Mesenchymal stem cell (in vitro differentiated cells and primary cell): ENCODE data around the gene NPY4R2.
"Not testable (repeated sequence)": the region's sequence is repeated elsewhere in the genome, so short reads cannot be mapped to it uniquely, and the experiment has no call there.

ENCODE experiments used
- DNase-seq: peaks from one replicate; pipeline ENCODE4 v3.0.0-alpha.2; 2013
- H2AFZ ChIP-seq: one replicate; pipeline ENCODE4 v1.6.1; 2013; ENCODE audit warnings: low read depth, mild to moderate bottlenecking, control low read depth, inconsistent platforms, low read length, moderate library complexity
- H2AK5ac ChIP-seq: 2 replicates; pipeline ENCODE4 v1.6.1; 2013; ENCODE audit warnings: low read length, moderate library complexity, mild to moderate bottlenecking, inconsistent platforms; ENCODE audit not compliant: severe bottlenecking
- H2BK120ac ChIP-seq: one replicate; pipeline ENCODE4 v1.6.1; 2013; ENCODE audit warnings: low read depth, mild to moderate bottlenecking, inconsistent platforms, low read length, moderate library complexity
- H2BK12ac ChIP-seq, 2 experiments: one replicate each; pipeline ENCODE4 v1.6.1; 2013; ENCODE audit warnings: inconsistent platforms in 2 of 2, low read length in 2 of 2, mild to moderate bottlenecking in 2 of 2, moderate library complexity in 2 of 2, control low read depth in 1 of 2
- H2BK15ac ChIP-seq: one replicate; pipeline ENCODE4 v1.6.1; 2013; ENCODE audit warnings: mild to moderate bottlenecking, low read depth, inconsistent platforms; ENCODE audit not compliant: poor library complexity, severe bottlenecking
- H2BK5ac ChIP-seq: 2 replicates; pipeline ENCODE4 v1.6.1; 2013; ENCODE audit warnings: low read depth, mild to moderate bottlenecking, low read length, control low read depth, inconsistent platforms; ENCODE audit not compliant: poor library complexity, severe bottlenecking
- H3K14ac ChIP-seq, 2 experiments: one replicate each; pipeline ENCODE4 v1.6.1; 2013; ENCODE audit warnings: inconsistent platforms in 2 of 2, low read length in 2 of 2, control low read depth in 1 of 2, mild to moderate bottlenecking in 1 of 2, moderate library complexity in 1 of 2
- H3K18ac ChIP-seq, 2 experiments: one replicate each; pipeline ENCODE4 v1.6.1; 2013; ENCODE audit warnings: inconsistent platforms in 2 of 2, low read length in 2 of 2, control low read depth in 1 of 2, low read depth in 1 of 2, mild to moderate bottlenecking in 1 of 2
- H3K23ac ChIP-seq, 2 experiments: one replicate each; pipeline ENCODE4 v1.6.1; 2013; ENCODE audit warnings: inconsistent platforms in 2 of 2, low read length in 2 of 2, mild to moderate bottlenecking in 2 of 2, moderate library complexity in 2 of 2, control low read depth in 1 of 2
- H3K27ac ChIP-seq: 2 replicates; pipeline ENCODE4 v1.5.1; 2013; ENCODE audit warnings: mild to moderate bottlenecking, moderate library complexity, low read length, control low read depth, inconsistent platforms; ENCODE audit not compliant: poor library complexity, severe bottlenecking
- H3K27me3 ChIP-seq, 2 experiments: 2 replicates each; pipeline versions ENCODE4 v1.6.1 to v1.7.0; 2013; ENCODE audit warnings: low read length in 2 of 2, mild to moderate bottlenecking in 2 of 2, moderate library complexity in 2 of 2, control low read depth in 1 of 2, inconsistent platforms in 1 of 2; ENCODE audit not compliant: control insufficient read depth in 1 of 2, insufficient read depth in 1 of 2
- H3K36me3 ChIP-seq, 2 experiments: 2 replicates each; pipeline versions ENCODE4 v1.6.1 to v1.7.0; 2013; ENCODE audit warnings: low read length in 2 of 2, control low read depth in 1 of 2, inconsistent platforms in 1 of 2, low read depth in 1 of 2, mild to moderate bottlenecking in 1 of 2; ENCODE audit not compliant: insufficient read depth in 2 of 2, control insufficient read depth in 1 of 2
- H3K4ac ChIP-seq, 2 experiments: one replicate each; pipeline ENCODE4 v1.6.1; 2013; ENCODE audit warnings: inconsistent platforms in 2 of 2, low read length in 2 of 2, mild to moderate bottlenecking in 2 of 2, moderate library complexity in 2 of 2, control low read depth in 1 of 2, low read depth in 1 of 2
- H3K4me1 ChIP-seq: 2 replicates; pipeline ENCODE4 v1.6.1; 2013; ENCODE audit warnings: low read depth, low read length, control low read depth; ENCODE audit not compliant: control insufficient read depth, insufficient read depth
- H3K4me2 ChIP-seq: 2 replicates; pipeline ENCODE4 v1.6.1; 2013; ENCODE audit warnings: low read length, mild to moderate bottlenecking, inconsistent platforms; ENCODE audit not compliant: poor library complexity, severe bottlenecking
- H3K4me3 ChIP-seq, 2 experiments: 2 replicates each; pipeline versions ENCODE4 v1.5.1 to v1.7.0; 2013; ENCODE audit warnings: low read length in 2 of 2, mild to moderate bottlenecking in 2 of 2, control low read depth in 1 of 2, low read depth in 1 of 2; ENCODE audit not compliant: insufficient read depth in 1 of 2
- H3K79me1 ChIP-seq: replicated peaks from 2 replicates; pipeline ENCODE4 v1.6.1; 2013; ENCODE audit warnings: mild to moderate bottlenecking, control low read depth, low read length, inconsistent platforms; ENCODE audit not compliant: poor library complexity, severe bottlenecking
- H3K9ac ChIP-seq: 2 replicates; pipeline ENCODE4 v1.7.0; 2013; ENCODE audit warnings: mild to moderate bottlenecking, low read length, moderate library complexity
- H3K9me3 ChIP-seq: 2 replicates; pipeline ENCODE4 v1.7.0; 2013; ENCODE audit warnings: mild to moderate bottlenecking, low read length; ENCODE audit not compliant: control insufficient read depth
- H4K8ac ChIP-seq: one replicate; pipeline ENCODE4 v1.6.1; 2013; ENCODE audit warnings: inconsistent platforms, mild to moderate bottlenecking, low read length, moderate library complexity
- H4K91ac ChIP-seq: one replicate; pipeline ENCODE4 v1.6.1; 2013; ENCODE audit warnings: mild to moderate bottlenecking, low read length, inconsistent platforms
- WGBS: methylation state at CpG from one replicate; pipeline ENCODE4 v1.1.7; 2013; ENCODE audit warnings: mixed read lengths; 5-methylcytosine and 5-hydroxymethylcytosine counted together

Gene NPY4R2

DNA sequence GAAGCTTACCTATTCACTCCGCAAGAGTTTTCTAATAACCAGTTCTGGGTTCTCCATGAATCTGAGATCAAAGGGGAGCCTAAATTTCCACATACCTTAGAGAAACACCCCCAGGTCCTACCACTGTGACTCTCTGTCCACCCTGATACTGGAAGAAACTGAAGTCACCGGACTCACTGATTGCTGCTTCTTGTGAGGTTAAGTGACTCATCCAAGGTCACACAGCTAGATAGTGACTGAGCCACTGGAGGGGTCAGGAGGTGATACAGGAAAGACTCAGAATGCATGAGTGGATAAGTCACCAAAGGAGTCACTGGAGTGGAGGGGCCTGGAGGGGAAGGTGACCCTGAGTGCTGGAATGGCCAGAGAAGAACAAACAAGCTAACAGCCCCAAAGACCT, 9.8 kb downstream of the NPY4R2 start:
- not testable (repeated sequence) for H3K4me3 ChIP-seq, H2BK12ac ChIP-seq, H3K36me3 ChIP-seq, H3K4ac ChIP-seq, H4K91ac ChIP-seq, H2AFZ ChIP-seq, H3K18ac ChIP-seq, H2AK5ac ChIP-seq, H3K27me3 ChIP-seq, H3K14ac ChIP-seq, H2BK120ac ChIP-seq, H4K8ac ChIP-seq, H3K4me2 ChIP-seq, DNase-seq, H3K79me1 ChIP-seq, H3K27ac ChIP-seq, H2BK15ac ChIP-seq, H3K4me1 ChIP-seq, H3K9ac ChIP-seq, H3K9me3 ChIP-seq, H2BK5ac ChIP-seq, H3K23ac ChIP-seq
- WGBS, result no CpG with 5 or more reads among the region's 2 CpGs

DNA sequence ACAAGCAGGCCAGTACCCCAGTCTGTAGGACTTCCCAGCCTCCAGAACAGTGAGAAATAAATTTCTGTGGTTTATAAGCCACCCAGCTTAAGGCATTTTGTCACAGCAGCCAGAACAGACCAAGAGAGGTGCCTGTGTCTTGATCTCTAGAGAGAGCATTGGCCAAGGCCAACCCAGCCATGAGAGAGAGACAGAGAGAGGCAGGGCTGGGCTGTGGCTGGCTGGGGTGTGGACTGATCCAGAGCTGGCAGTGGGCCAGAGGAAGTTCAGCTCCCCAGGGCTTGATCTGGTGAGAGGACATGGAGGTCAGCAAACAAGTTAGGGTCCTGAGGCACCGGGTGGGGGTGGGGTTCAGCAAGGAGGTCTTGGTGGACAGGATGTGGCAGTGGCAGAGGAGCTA, 14.4 kb downstream of the NPY4R2 start:
- not testable (repeated sequence) for H3K9ac ChIP-seq, H3K27me3 ChIP-seq, H3K4me2 ChIP-seq, H4K8ac ChIP-seq, H2AFZ ChIP-seq, H2BK5ac ChIP-seq, H4K91ac ChIP-seq, H2BK12ac ChIP-seq, H3K18ac ChIP-seq, H3K79me1 ChIP-seq, H3K4me1 ChIP-seq, H3K23ac ChIP-seq, H2BK120ac ChIP-seq, H3K9me3 ChIP-seq, H2AK5ac ChIP-seq, DNase-seq, H3K4ac ChIP-seq, H3K27ac ChIP-seq, H3K14ac ChIP-seq, H3K4me3 ChIP-seq, H2BK15ac ChIP-seq, H3K36me3 ChIP-seq
- WGBS, result no CpG with 5 or more reads among the region's 1 CpG

- not testable (repeated sequence) for H3K4me1 ChIP-seq, H2BK120ac ChIP-seq, DNase-seq, H3K27me3 ChIP-seq, H4K91ac ChIP-seq, H3K18ac ChIP-seq, H3K79me1 ChIP-seq, H3K9ac ChIP-seq, H3K27ac ChIP-seq, H3K23ac ChIP-seq, H3K4me3 ChIP-seq, H2BK12ac ChIP-seq, H3K4me2 ChIP-seq, H2BK5ac ChIP-seq, H3K4ac ChIP-seq, H2BK15ac ChIP-seq, H2AFZ ChIP-seq, H3K36me3 ChIP-seq, H4K8ac ChIP-seq, H3K9me3 ChIP-seq, H3K14ac ChIP-seq, H2AK5ac ChIP-seq
- no CpG with 5 or more reads among the region's 6 CpGs for WGBS
Measured at GRCh38 chr10:47933462-47933861, 15.0 kb downstream of the NPY4R2 start.

DNA sequence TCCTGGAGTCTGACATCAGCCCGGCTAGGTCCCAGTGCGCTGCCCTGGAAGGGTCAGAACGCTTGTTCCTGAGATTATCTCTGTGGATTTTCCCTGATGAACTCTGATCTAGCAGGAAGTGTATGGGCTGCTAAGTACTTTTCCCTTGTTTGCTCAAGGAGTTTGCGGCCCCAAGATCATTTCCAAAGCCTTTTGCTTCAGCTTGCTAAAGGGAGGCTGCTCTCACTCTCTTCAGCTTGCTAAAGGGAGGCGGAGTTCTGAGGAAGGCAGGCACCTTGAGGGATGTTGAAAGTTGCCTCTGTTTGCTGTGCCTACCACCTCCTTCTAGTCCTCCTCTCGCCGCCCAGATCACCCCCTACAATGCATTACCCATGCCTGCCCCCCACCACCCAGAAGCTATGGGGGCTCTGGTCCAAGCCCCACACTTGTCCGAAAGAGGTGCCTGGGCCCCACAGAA, 18.3 kb downstream of the NPY4R2 start:
- H3K9ac ChIP-seq, H3K27ac ChIP-seq, H2AFZ ChIP-seq, H3K36me3 ChIP-seq, H3K14ac ChIP-seq, H3K4me2 ChIP-seq, H3K9me3 ChIP-seq, H2BK120ac ChIP-seq, H3K4me3 ChIP-seq, H2AK5ac ChIP-seq, H4K8ac ChIP-seq, H3K27me3 ChIP-seq, H3K4me1 ChIP-seq, H3K4ac ChIP-seq, H2BK15ac ChIP-seq, H2BK5ac ChIP-seq, H4K91ac ChIP-seq, DNase-seq, H2BK12ac ChIP-seq, H3K18ac ChIP-seq, H3K23ac ChIP-seq, H3K79me1 ChIP-seq: not testable (repeated sequence)
- 99% methylated on average over 5 of the region's 8 CpGs for WGBS
